ENCODE measurements around the gene SLC27A3.
A peak's percentile ranks its signal among the peaks of the same experiment; 100 is the strongest.

Gene SLC27A3

GRCh38 chr1:153793973-153794615 is 18.9 kb downstream of the SLC27A3 start:
- peak; percentile 46 for DNase-seq
- no peak overlapping the region for H3K4me3 ChIP-seq (ENCODE audit: low read depth, low read length)
- peak overlapping the region; percentile 58 for H3K27ac ChIP-seq
- H3K36me3 ChIP-seq = no peaks in the 10 kb centered on the region
- TF ChIP-seq, protein P1, sequence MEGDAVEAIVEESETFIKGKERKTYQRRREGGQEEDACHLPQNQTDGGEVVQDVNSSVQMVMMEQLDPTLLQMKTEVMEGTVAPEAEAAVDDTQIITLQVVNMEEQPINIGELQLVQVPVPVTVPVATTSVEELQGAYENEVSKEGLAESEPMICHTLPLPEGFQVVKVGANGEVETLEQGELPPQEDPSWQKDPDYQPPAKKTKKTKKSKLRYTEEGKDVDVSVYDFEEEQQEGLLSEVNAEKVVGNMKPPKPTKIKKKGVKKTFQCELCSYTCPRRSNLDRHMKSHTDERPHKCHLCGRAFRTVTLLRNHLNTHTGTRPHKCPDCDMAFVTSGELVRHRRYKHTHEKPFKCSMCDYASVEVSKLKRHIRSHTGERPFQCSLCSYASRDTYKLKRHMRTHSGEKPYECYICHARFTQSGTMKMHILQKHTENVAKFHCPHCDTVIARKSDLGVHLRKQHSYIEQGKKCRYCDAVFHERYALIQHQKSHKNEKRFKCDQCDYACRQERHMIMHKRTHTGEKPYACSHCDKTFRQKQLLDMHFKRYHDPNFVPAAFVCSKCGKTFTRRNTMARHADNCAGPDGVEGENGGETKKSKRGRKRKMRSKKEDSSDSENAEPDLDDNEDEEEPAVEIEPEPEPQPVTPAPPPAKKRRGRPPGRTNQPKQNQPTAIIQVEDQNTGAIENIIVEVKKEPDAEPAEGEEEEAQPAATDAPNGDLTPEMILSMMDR (IDR thresholded peaks at IDR 0.05; ENCODE audit: low read depth, low read length) = no peak
- H3K27me3 ChIP-seq (ENCODE audit: insufficient read depth, low read depth, severe bottlenecking) = no peaks in the 10 kb centered on the region
- no peaks in the 10 kb centered on the region for H3K9me3 ChIP-seq (ENCODE audit: severe bottlenecking)

GRCh38 chr1:153794624-153795329 is 19.6 kb downstream of the SLC27A3 start:
- no peaks in the 10 kb centered on the region for H3K9me3 ChIP-seq (ENCODE audit: severe bottlenecking)
- no peak overlapping the region for H3K4me3 ChIP-seq (ENCODE audit: low read depth, low read length)
- no peaks in the 10 kb centered on the region for H3K27me3 ChIP-seq (ENCODE audit: insufficient read depth, low read depth, severe bottlenecking)
- DNase-seq = peak; percentile 92
- peak overlapping the region; percentile 58 for H3K27ac ChIP-seq
- no peaks in the 10 kb centered on the region for H3K36me3 ChIP-seq
- TF ChIP-seq, protein P1 (IDR thresholded peaks at IDR 0.05; ENCODE audit: low read depth, low read length) = no peak

DNA sequence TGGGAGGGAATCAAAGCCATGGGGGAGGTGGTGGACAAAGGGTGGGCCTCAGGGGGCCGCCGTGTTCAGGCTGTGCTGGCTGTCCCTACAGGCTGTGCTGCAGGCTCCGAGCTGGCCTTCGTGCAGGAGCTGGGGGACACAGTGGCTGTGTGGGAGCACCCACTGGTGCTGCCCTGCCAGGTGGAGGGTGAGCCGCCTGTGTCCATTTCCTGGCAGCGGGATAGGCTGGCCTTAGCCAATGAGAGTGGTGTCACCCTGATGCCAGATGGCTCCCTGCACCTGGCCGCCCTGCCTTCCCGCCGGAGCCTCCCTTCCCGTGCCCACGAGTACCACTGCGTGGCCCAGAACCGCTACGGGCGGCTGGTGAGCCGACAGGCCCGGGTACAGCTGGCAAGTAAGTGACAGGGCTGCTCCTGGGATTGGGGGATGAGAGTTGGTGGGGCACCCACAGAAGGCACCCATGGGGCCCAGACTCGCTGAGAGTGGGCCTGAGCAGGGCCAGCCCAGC is 20.2 kb downstream of the SLC27A3 start:
- no peaks in the 10 kb centered on the region for H3K27me3 ChIP-seq (ENCODE audit: insufficient read depth, low read depth, severe bottlenecking)
- TF ChIP-seq, protein P1 (IDR thresholded peaks at IDR 0.05; ENCODE audit: low read depth, low read length) = no peak

GRCh38 chr1:153795934-153796785 is 21.0 kb downstream of the SLC27A3 start:
- no peak for DNase-seq
- TF ChIP-seq, protein P1 (IDR thresholded peaks at IDR 0.05; ENCODE audit: low read depth, low read length) = no peak

More for the DNA sequence above, 20.2 kb downstream of the SLC27A3 start:
- DNase-seq = peak; percentile 40
- Histone ChIP-seq H3K9me3 (ENCODE audit: severe bottlenecking) (no peaks in the 10 kb centered on the region), H3K4me3 (ENCODE audit: low read depth, low read length) (no peak overlapping the region), H3K36me3 (no peaks in the 10 kb centered on the region), H3K27ac (peak overlapping the region; percentile 58)

GRCh38 chr1:153796786-153797659 is 21.8 kb downstream of the SLC27A3 start:
- Histone ChIP-seq H3K27ac (no peak overlapping the region), H3K27me3 (ENCODE audit: insufficient read depth, low read depth, severe bottlenecking) (no peaks in the 10 kb centered on the region), H3K4me3 (ENCODE audit: low read depth, low read length) (no peak overlapping the region), H3K9me3 (ENCODE audit: severe bottlenecking) (no peaks in the 10 kb centered on the region), H3K36me3 (peaks cover 3% of the 10 kb centered on the region; the same call in 1 of the 2 replicates)
- peak; percentile 95 for DNase-seq
- TF ChIP-seq, protein P1 (IDR thresholded peaks at IDR 0.05; ENCODE audit: low read depth, low read length) = peak; percentile 99

More at GRCh38 chr1:153795934-153796785, 21.0 kb downstream of the SLC27A3 start:
- Histone ChIP-seq H3K27me3 (ENCODE audit: insufficient read depth, low read depth, severe bottlenecking) (no peaks in the 10 kb centered on the region), H3K36me3 (no peaks in the 10 kb centered on the region), H3K9me3 (ENCODE audit: severe bottlenecking) (no peaks in the 10 kb centered on the region), H3K4me3 (ENCODE audit: low read depth, low read length) (no peak overlapping the region), H3K27ac (no peak overlapping the region; the same call in 1 of the 2 replicates)

Measured in WERI-Rb-1 (cell line).